Ovary (tissue), 9 donors: ENCODE data around the gene NEK11. TPM values are rescaled to one million over a fixed set of nuclear protein-coding genes. Genes with fewer than 3 reads are reported as not detected.

Experiments
- DNase-seq, 5 donors: peaks; one replicate each; pipeline ENCODE4 v3.0.0-alpha.2; 2019 to 2020
- H3K27ac ChIP-seq, 2 donors: fragments of 200-600 bp; one replicate each; pipeline versions ENCODE4 v1.5.1 to v1.8.0; 2019 to 2022
- H3K27me3 ChIP-seq: fragments of 200-600 bp; one replicate; pipeline ENCODE4 v1.8.0; 2022
- H3K36me3 ChIP-seq: fragments of 200-600 bp; sonication (generic); one replicate; pipeline ENCODE4 v1.5.1; 2019
- H3K4me1 ChIP-seq: one replicate; pipeline ENCODE4 v1.8.1; 2013; ENCODE audit warnings: mild to moderate bottlenecking, moderate library complexity; ENCODE audit not compliant: insufficient read depth
- H3K4me3 ChIP-seq: fragments of 200-600 bp; sonication (generic); one replicate; pipeline ENCODE4 v1.5.1; 2017
- H3K9me3 ChIP-seq, 2 donors: fragments of 200-600 bp in 1 of 2; sonication (generic) in 1 of 2; one replicate each; pipeline versions ENCODE4 v1.5.1 to v1.8.1; 2013 to 2019; ENCODE audit warnings: mild to moderate bottlenecking in 1 of 2, moderate library complexity in 1 of 2
- CTCF ChIP-seq, 3 donors: fragments of 450-650 bp in 2 of 3; fragments of 200-600 bp in 1 of 3; IDR thresholded peaks; one replicate each; pipeline versions ENCODE4 v1.5.1 to v1.8.0; 2016 to 2022; ENCODE audit warnings: antibody characterized with exemption in 3 of 3, mild to moderate bottlenecking in 1 of 3
- EP300 ChIP-seq: sonication (generic); formaldehyde crosslinking; IDR thresholded peaks from one replicate; pipeline ENCODE4 v1.6.1; 2017; ENCODE audit warnings: antibody characterized with exemption
- POLR2A ChIP-seq: fragments of 450-650 bp; IDR thresholded peaks from one replicate; pipeline ENCODE4 v1.6.1; 2017; ENCODE audit warnings: antibody characterized with exemption, mild to moderate bottlenecking, moderate library complexity
- WGBS, 3 donors: extraction: QIAGEN DNeasy Blood & Tissue Kit in 1 of 3; methylation state at CpG; one replicate each; pipeline versions ENCODE4 v1.1.5 to v1.1.7; 2013 to 2017; 5-methylcytosine and 5-hydroxymethylcytosine counted together
- intact Hi-C, 4 donors: fragments of 100-400 bp; cut with DNase I; formaldehyde crosslinking; loops; one replicate each; pipeline versions ENCODE4 v1.11.0 to v1.15.1; 2022 to 2023
- polyA plus RNA-seq, 2 donors: library from polyadenylated mRNA; stranded (reverse); fragments of 200-250 nt in 1 of 2; fragments of 350-450 nt in 1 of 2; fragmentation: Illumina TruSeq in 1 of 2; extraction: RNeasy Lipid Tissue Mini Kit (QIAGEN cat#74804) in 1 of 2; gene quantifications; one replicate each; pipeline ENCODE4 v1.2.3, GENCODE V29; 2013 to 2014
- total RNA-seq, 7 donors: library from RNA; depleted of rRNA in 2 of 7; stranded (reverse); fragments of >200 nt in 2 of 7; fragmentation: NEBNext Ultra II Directional in 3 of 7; extraction: Animal tissue kit (Norgen Biotek cat#: 25700) in 3 of 7; gene quantifications; one replicate each; pipeline versions ENCODE4 v1.1.0 to v1.2.4, GENCODE V29; 2016 to 2023
- donor health status: DM: no; HTN: no; CAD: no; lungs with moderate emphysema.
- donor health status: DM: no; HTN: no; CAD: no.
- donor health status: Bipolar disorder and iron deficiency.
- donor health status: DM: yes; HTN: yes; CAD: no.
- donor health status: DM: no; HTN: no; CAD: no.
- donor health status: DM: yes; HTN: yes; CAD: no.

The NEK11 gene
- total and polyA plus RNA-seq, 9 donors, result 4.9 to 37.3 (median 10.7) TPM

- no peaks in the 10 kb centered on the region for H3K9me3 ChIP-seq
- H3K4me1 ChIP-seq, result peaks cover 2% of the 10 kb centered on the region
- no peak overlapping the region for H3K4me3 ChIP-seq
- no peak for TF ChIP-seq POLR2A
- no peak for TF ChIP-seq EP300
- TF ChIP-seq CTCF (IDR thresholded peaks at IDR 0.05), result no peak
- no peak overlapping the region for H3K27ac ChIP-seq
- intact Hi-C loops, result no loop called here
- no peaks in the 10 kb centered on the region for H3K27me3 ChIP-seq
- peak in 3 of 5 donors; percentile 31 to 49 (median 46) for DNase-seq
- 14 to 20% (median 18%) methylated on average over 5 of the region's 5 CpGs for WGBS, 3 donors
- H3K36me3 ChIP-seq, result no peaks in the 10 kb centered on the region
These were observed 56.5 kb downstream of the NEK11 start for GRCh38 chr3:131082871-131083863.

GRCh38 chr3:131091768-131092167, 65.1 kb downstream of the NEK11 start:
- no peak overlapping the region for H3K4me3 ChIP-seq
- no peaks in the 10 kb centered on the region for H3K9me3 ChIP-seq
- no peak overlapping the region for H3K27ac ChIP-seq
- 92 to 95% (median 93%) methylated on average over 3 of the region's 3 CpGs for whole genome bisulfite sequencing, 3 donors
- DNase-seq, result no peak
- intact Hi-C loops, result no loop called here
- H3K4me1 ChIP-seq, result no peaks in the 10 kb centered on the region
- TF ChIP-seq EP300, result no peak
- no peak for TF ChIP-seq POLR2A
- TF ChIP-seq CTCF (IDR thresholded peaks at IDR 0.05), result no peak
- no peaks in the 10 kb centered on the region for H3K36me3 ChIP-seq
- no peaks in the 10 kb centered on the region for H3K27me3 ChIP-seq

- Histone ChIP-seq H3K4me1 (no peaks in the 10 kb centered on the region), H3K4me3 (no peak overlapping the region), H3K27me3 (no peaks in the 10 kb centered on the region), H3K27ac (no peak overlapping the region), H3K9me3 (no peaks in the 10 kb centered on the region), H3K36me3 (no peaks in the 10 kb centered on the region)
- no peak for TF ChIP-seq EP300
- TF ChIP-seq CTCF (IDR thresholded peaks at IDR 0.05), result no peak
- no peak for TF ChIP-seq POLR2A
- intact Hi-C loops, result no loop called here
- no peak for DNase-seq
- 39 to 61% (median 50%) methylated on average over 4 of the region's 4 CpGs for WGBS, 3 donors
These were observed 81.2 kb downstream of the NEK11 start for GRCh38 chr3:131107637-131108433.

- H3K27ac ChIP-seq, result no peak overlapping the region
- TF ChIP-seq POLR2A, result no peak
- no peak for TF ChIP-seq CTCF (IDR thresholded peaks at IDR 0.05)
- H3K9me3 ChIP-seq, result no peaks in the 10 kb centered on the region
- H3K4me3 ChIP-seq, result no peak overlapping the region
- no peaks in the 10 kb centered on the region for H3K27me3 ChIP-seq
- no peak for DNase-seq
- intact Hi-C loops, result no loop called here
- H3K36me3 ChIP-seq, result no peaks in the 10 kb centered on the region
- no peaks in the 10 kb centered on the region for H3K4me1 ChIP-seq
These were observed 82.5 kb downstream of the NEK11 start for GRCh38 chr3:131109156-131109555.
